ENCODE data around the gene RGMB. TPM values are rescaled to one million over a fixed set of nuclear protein-coding genes. Genes with fewer than 3 reads are reported as not detected.
A peak's percentile ranks its signal among the peaks of the same experiment; 100 is the strongest.

RGMB gene
- total and polyA plus RNA-seq, 9 donors, result 14.5 to 40.3 (median 26.4) TPM

DNA sequence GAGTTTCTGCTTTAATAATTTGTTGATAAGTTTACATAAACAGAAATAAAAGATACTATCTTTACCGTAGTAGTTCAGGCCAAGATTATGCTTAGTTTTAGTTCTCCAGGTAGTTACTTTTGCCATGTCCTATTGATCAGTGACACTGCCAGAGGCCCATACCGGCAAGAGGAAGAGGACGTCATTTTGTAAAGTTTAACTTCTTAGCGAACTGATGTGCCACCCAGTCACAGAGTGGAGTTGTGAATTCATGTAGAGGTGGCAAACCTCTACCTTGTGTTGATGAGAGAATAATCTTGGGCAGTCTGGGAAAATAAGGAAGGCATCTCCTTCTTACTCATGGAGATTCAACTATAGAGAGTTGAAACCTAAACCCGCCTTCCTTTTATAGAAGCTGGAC, 21.8 kb downstream of the RGMB start:
- intact Hi-C loops (cut with DNase I), result no loop called here
- H3K27ac ChIP-seq, result no peak overlapping the region
- H3K9me3 ChIP-seq, result no peaks in the 10 kb centered on the region
- no peaks in the 10 kb centered on the region for H3K4me1 ChIP-seq (ENCODE audit: insufficient read depth)
- 89 to 91% (median 89%) methylated on average over 5 of the region's 5 CpGs for WGBS, 3 donors
- TF ChIP-seq, protein P1, sequence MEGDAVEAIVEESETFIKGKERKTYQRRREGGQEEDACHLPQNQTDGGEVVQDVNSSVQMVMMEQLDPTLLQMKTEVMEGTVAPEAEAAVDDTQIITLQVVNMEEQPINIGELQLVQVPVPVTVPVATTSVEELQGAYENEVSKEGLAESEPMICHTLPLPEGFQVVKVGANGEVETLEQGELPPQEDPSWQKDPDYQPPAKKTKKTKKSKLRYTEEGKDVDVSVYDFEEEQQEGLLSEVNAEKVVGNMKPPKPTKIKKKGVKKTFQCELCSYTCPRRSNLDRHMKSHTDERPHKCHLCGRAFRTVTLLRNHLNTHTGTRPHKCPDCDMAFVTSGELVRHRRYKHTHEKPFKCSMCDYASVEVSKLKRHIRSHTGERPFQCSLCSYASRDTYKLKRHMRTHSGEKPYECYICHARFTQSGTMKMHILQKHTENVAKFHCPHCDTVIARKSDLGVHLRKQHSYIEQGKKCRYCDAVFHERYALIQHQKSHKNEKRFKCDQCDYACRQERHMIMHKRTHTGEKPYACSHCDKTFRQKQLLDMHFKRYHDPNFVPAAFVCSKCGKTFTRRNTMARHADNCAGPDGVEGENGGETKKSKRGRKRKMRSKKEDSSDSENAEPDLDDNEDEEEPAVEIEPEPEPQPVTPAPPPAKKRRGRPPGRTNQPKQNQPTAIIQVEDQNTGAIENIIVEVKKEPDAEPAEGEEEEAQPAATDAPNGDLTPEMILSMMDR (IDR thresholded peaks at IDR 0.05), result no peak
- TF ChIP-seq EP300 (IDR thresholded peaks at IDR 0.05) (no peak), POLR2A (IDR thresholded peaks at IDR 0.05) (no peak)
- no peak overlapping the region for H3K4me3 ChIP-seq
- no peak for DNase-seq
- no peaks in the 10 kb centered on the region for H3K27me3 ChIP-seq
- H3K36me3 ChIP-seq, result no peaks in the 10 kb centered on the region

- H3K27ac ChIP-seq, result no peak overlapping the region
- peak in 1 of 5 donors; percentile 41 for DNase-seq
- H3K36me3 ChIP-seq, result no peaks in the 10 kb centered on the region
- intact Hi-C loops (cut with DNase I), result no loop called here
- H3K27me3 ChIP-seq, result no peaks in the 10 kb centered on the region
- no peaks in the 10 kb centered on the region for H3K9me3 ChIP-seq
- no peaks in the 10 kb centered on the region for H3K4me1 ChIP-seq (ENCODE audit: insufficient read depth)
- TF ChIP-seq POLR2A (IDR thresholded peaks at IDR 0.05) (no peak), EP300 (IDR thresholded peaks at IDR 0.05) (no peak)
- TF ChIP-seq, protein P1 (IDR thresholded peaks at IDR 0.05), result peak; percentile 46 to 58 (median 52)
- 6 to 10% (median 7%) methylated on average over 7 of the region's 7 CpGs for WGBS, 3 donors
- H3K4me3 ChIP-seq, result no peak overlapping the region
Observed at GRCh38 chr5:98796197-98796972, 22.9 kb downstream of the RGMB start.

- TF ChIP-seq EP300 (IDR thresholded peaks at IDR 0.05) (no peak), POLR2A (IDR thresholded peaks at IDR 0.05) (no peak)
- TF ChIP-seq, protein P1 (IDR thresholded peaks at IDR 0.05), result no peak
- Histone ChIP-seq H3K4me3 (no peak overlapping the region), H3K36me3 (no peaks in the 10 kb centered on the region), H3K27me3 (no peaks in the 10 kb centered on the region), H3K4me1 (ENCODE audit: insufficient read depth) (no peaks in the 10 kb centered on the region), H3K27ac (no peak overlapping the region), H3K9me3 (no peaks in the 10 kb centered on the region)
- 94 to 96% (median 95%) methylated on average over 1 of the region's 1 CpG for WGBS, 3 donors
- intact Hi-C loops (cut with DNase I), result no loop called here
- no peak for DNase-seq
Observed at GRCh38 chr5:98798371-98798770, 24.9 kb downstream of the RGMB start.

GRCh38 chr5:98798847-98799246, 25.4 kb downstream of the RGMB start:
- no peak for DNase-seq
- no peak overlapping the region for H3K27ac ChIP-seq
- H3K4me1 ChIP-seq (ENCODE audit: insufficient read depth), result no peaks in the 10 kb centered on the region
- 90 to 94% (median 90%) methylated on average over 3 of the region's 3 CpGs for WGBS, 3 donors
- no peak overlapping the region for H3K4me3 ChIP-seq
- intact Hi-C loops (cut with DNase I), result no loop called here
- no peaks in the 10 kb centered on the region for H3K9me3 ChIP-seq
- no peaks in the 10 kb centered on the region for H3K27me3 ChIP-seq
- TF ChIP-seq, protein P1 (IDR thresholded peaks at IDR 0.05), result no peak
- no peak for TF ChIP-seq POLR2A (IDR thresholded peaks at IDR 0.05)
- TF ChIP-seq EP300 (IDR thresholded peaks at IDR 0.05), result no peak
- H3K36me3 ChIP-seq, result no peaks in the 10 kb centered on the region

All from ovary (tissue), 9 donors.